HG02840 (cell line): ENCODE measurements around the gene DCAF8.

Source experiments
- ATAC-seq: cut with Tn5 transposase; IDR thresholded peaks from one replicate; pipeline ENCODE4 v1.9.1; 2021; ENCODE audit warnings: mild to moderate bottlenecking, moderate library complexity, moderate number of reproducible peaks; ENCODE audit not compliant: unreplicated experiment, low FRiP score

The DCAF8 gene

GRCh38 chr1:160227561-160227960 lies 34.8 kb downstream of the DCAF8 start:
- no peak for ATAC-seq

GRCh38 chr1:160227034-160227433 lies 35.3 kb downstream of the DCAF8 start:
- ATAC-seq = no peak

- no peak for ATAC-seq
Measured at GRCh38 chr1:160226623-160227022, 35.7 kb downstream of the DCAF8 start.

- ATAC-seq = no peak
Measured at GRCh38 chr1:160225345-160225744, 37.0 kb downstream of the DCAF8 start.

GRCh38 chr1:160224606-160225005 lies 37.7 kb downstream of the DCAF8 start:
- ATAC-seq = no peak

DNA sequence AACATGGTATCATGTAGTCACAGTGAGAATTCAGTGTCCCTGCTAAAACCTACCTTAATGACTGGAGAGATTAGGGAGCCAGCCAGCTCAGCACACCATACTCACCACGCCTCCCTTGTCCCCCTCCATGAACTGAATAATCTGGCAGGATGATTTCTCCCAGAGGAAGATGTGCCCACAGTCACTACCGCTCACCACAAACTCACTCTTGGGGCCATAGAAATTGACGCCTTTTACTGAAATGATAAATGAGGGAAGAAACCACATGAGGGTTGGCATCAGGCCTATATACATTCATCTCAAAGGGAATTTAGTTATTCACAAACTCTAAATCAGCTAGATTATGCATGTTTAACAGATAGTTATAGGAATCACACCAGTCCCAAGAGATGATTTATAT lies 39.8 kb downstream of the DCAF8 start:
- ATAC-seq = no peak

- no peak for ATAC-seq
Measured at GRCh38 chr1:160221089-160221488, 41.3 kb downstream of the DCAF8 start.

DNA sequence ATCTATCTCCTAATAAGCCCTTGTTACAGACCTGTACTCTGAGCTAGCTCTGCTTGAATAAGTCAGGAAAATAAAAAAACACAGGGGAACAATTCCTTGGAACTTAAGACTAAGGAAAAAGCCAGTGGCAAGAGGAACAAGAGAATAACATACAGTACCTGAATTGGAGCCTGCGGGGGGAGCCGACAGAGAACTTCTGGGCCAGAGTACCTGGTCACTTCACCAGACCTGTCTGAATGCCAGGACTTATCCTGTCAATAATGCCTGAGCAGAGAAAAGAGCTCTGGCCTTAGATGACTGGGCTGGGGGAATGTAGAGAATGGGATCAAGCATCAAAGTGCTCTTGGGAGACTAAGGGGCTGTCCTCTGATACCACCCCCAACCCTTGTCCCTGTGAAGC lies 42.0 kb downstream of the DCAF8 start:
- ATAC-seq = no peak

GRCh38 chr1:160219062-160219929 lies 43.1 kb downstream of the DCAF8 start:
- no peak for ATAC-seq

DNA sequence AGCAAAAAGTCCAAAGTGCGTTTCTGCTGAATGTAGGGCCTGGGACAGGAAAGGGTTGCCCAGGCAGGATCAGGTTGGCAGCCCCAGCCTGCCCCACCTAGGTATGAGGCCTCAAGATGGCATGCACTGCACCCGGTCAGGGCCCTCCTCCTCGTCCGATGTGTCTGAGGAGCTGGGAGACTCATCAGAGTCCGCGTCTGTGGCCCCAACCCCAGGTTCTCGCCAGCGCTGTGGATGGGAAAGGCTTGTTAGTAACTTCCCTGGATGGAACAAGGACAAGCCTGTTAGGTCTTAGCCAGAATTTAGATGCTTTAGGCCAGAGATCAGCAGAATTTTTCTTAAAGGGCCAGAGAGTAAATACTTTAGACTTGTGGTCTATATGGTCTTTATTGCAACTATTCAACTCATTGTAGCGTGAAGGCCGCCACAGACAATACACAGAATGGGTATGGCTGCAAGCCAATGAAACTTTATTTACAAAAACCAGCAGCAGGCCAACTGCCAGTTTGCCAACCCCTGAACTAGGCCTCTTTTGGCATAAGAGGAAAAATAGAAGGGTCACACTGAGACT lies 44.8 kb downstream of the DCAF8 start:
- no peak for ATAC-seq

- no peak for ATAC-seq
Measured at GRCh38 chr1:160216301-160216700, 46.0 kb downstream of the DCAF8 start.

GRCh38 chr1:160214481-160215140 lies 47.7 kb downstream of the DCAF8 start:
- no peak for ATAC-seq

- no peak for ATAC-seq
Measured at GRCh38 chr1:160211046-160211790, 51.1 kb downstream of the DCAF8 start.

GRCh38 chr1:160210561-160210960 lies 51.8 kb downstream of the DCAF8 start:
- ATAC-seq = no peak

DNA sequence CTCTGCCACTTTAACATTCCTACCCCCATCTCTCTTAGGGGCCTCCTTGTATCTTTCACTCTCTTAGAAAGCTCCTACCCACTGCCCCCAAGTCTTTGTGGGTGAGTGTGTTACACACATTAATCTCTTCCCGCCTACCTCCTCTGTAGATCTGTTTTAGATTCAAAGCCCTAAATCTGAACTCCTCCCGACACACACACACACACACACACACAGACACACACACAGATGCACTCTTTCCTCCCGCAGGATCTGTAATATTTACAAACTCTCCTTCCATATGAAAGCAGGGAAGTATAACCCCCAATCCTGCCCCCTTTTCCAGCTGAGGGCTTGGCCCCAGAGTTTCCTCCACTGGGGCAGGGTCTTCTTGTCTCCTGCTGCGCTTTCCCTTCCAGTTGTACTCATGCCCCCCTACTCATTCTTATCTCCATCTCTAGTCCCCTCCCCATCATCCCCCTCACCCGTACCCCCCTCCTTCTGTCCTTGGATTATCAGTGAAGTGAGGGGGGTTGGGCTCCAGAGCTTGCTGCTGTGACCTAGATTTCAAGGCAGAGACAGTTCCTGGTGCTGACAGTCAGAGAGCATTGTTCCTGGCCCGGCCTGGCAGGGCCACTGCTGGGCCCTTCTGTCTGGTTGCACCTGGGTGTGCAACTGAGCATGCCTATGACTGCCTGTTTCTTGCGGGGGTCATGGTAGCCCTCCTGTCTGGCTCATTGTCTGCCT lies 52.9 kb downstream of the DCAF8 start:
- ATAC-seq = no peak

DNA sequence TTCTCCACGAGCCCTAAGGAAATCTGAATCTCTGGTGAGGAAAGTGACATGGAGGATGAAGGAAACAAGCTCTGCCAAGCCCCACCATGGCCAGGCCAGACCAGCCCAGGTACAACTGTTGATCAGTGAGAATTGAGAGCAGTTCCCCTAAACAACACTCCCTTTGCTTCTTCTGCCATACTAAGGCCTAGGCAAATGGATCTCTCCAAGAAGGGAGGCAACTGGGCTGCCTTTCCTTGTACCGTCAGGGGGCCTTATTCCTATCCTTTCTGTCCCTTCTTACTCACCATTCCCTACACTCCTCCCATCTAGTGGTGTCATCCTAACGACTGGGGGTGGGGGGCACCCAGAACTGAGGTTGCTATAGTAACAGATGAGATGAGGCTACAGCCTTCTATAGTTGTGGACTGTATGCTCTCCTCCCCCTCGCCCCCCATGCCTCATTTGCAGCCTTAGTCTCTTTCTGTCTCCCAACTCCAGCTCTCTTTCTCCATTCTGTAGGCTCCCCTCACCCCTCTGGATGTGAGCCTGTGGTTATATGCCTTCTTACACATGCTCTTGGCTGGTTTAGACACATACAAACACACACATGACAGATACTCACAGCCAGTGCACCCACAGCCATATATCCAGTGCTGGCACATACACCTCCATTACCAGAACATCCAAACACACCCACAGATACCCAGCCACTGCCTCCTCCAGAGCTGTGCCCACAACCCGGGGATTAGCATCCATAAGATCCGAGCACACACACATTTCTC lies 53.6 kb downstream of the DCAF8 start:
- no peak for ATAC-seq

DNA sequence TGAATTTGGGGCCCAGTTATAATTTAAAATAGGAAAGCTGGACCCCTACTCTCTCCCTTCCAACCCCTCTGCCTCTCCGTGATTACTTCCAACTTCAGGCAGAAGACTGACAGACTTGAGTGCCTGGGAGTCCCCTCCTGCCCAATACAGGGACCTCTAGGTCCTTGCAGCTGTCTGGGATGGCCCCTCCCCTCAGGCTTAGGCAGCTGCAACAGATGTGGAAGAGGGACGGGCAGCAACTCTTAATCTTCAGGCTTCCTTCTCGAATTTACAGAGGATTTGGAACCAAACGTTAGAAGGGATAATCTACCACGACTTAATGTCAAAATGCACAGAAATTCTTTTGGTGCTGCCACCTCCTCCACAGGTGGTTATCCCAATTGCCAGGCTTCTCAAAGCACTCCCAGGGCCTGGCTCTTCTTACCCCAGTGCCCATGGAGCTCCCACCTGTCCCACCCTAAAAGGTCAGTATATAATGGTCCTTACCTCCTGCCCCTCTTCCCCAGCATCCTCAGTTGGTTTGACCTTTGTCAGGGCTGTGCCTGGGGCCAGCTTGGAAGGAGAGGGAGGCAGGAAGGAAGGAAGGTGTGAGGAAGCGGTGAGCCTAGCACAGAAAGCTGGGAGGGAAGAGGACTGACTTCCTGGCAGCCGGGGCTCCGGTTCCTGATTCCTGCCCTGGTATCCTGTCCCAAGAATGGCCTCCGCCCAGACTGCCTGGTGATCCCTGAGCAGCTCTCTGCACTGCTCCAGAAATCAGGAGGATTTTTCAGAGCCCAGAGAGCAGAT lies 54.4 kb downstream of the DCAF8 start:
- no peak for ATAC-seq

DNA sequence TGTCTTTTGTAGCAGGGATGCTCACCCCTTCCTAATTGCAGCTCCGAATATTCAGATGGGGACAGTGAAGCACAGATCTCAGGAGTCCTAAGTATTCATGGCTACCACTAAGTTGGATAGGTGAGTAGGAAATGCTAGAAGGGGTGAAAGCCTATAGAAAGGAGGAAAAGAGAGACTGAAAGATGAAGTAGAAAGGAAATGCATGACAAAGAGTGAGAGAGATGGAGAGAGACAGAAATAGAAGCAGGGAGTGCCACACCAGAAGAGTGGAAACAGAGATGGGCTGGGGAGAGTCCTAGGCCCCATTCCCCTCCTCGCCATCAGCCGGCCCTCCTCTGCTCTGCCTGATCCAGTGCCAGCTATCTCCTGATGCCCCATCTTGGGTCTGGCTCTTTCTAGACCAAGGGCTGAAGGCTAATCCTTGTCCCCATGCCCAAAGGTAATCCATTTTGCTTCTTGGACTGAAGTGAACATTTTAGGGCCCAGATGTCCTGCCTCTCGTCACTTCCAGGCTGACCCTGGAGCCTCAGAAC lies 55.2 kb downstream of the DCAF8 start:
- no peak for ATAC-seq
